B cell (primary cell): Measurements from ENCODE around the gene SMKR1. TPM values are rescaled to one million over a fixed set of nuclear protein-coding genes. Genes with fewer than 3 reads are reported as not detected.

Source experiments
- ATAC-seq: fragments of 200-7000 bp; cut with Tn5 transposase; one replicate; pipeline ENCODE4 v1.10.0; 2021; ENCODE audit warnings: low read depth, mild to moderate bottlenecking, moderate number of reproducible peaks, moderate library complexity
- CTCF ChIA-PET: fragments of 350-600 bp; sonication (Branson Sonifier 250); formaldehyde crosslinking; loops from one replicate; lab custom pipeline; 2021; ENCODE audit warnings: antibody characterized with exemption, inconsistent platforms; lab: Charles Lee
- POLR2A ChIA-PET: fragments of 350-600 bp; sonication (Branson Sonifier 250); formaldehyde crosslinking; loops from one replicate; lab custom pipeline; 2021; ENCODE audit warnings: antibody characterized with exemption; lab: Charles Lee
- DNase-seq: peaks from one replicate; pipeline ENCODE4 v3.0.0; 2013
- H2AFZ ChIP-seq: 2 replicates; pipeline ENCODE4 v1.6.1; 2012; ENCODE audit warnings: mild to moderate bottlenecking, low read depth, low read length; ENCODE audit not compliant: insufficient read depth, poor library complexity, severe bottlenecking
- H3K27ac ChIP-seq, 2 donors: 1 replicate in 1 of 2; 2 replicates in 1 of 2; pipeline ENCODE4 v1.5.1; 2012 to 2013; ENCODE audit warnings: low read length in 2 of 2, mild to moderate bottlenecking in 2 of 2, moderate library complexity in 1 of 2
- H3K27me3 ChIP-seq, 4 experiments: fragments of 200-600 bp in 1 of 4; sonication (generic) in 1 of 4; replicated peaks in 1 of 4; 1 replicate in 2 of 4; 2 replicates in 2 of 4; pipeline versions ENCODE4 v1.6.1 to v1.7.0; 2013 to 2016; ENCODE audit warnings: low read length in 3 of 4, mild to moderate bottlenecking in 2 of 4, mixed read lengths in 1 of 4, moderate library complexity in 1 of 4; ENCODE audit not compliant: insufficient read depth in 4 of 4, control insufficient read depth in 3 of 4; ENCODE audit errors: control extremely low read depth in 1 of 4
- H3K36me3 ChIP-seq, 2 experiments: replicated peaks in 1 of 2; 1 replicate in 1 of 2; 2 replicates in 1 of 2; pipeline versions ENCODE4 v1.6.1 to v1.7.1; 2013; ENCODE audit warnings: low read length in 1 of 2; ENCODE audit not compliant: insufficient read depth in 2 of 2, control insufficient read depth in 1 of 2; ENCODE audit errors: control extremely low read depth in 1 of 2, extremely low read depth in 1 of 2
- H3K4me1 ChIP-seq, 2 donors: fragments of 200-600 bp in 1 of 2; sonication (generic) in 1 of 2; 1 replicate in 1 of 2; 2 replicates in 1 of 2; pipeline versions ENCODE4 v1.5.1 to v1.6.1; 2013 to 2017; ENCODE audit warnings: low read length in 2 of 2; ENCODE audit not compliant: control insufficient read depth in 2 of 2, insufficient read depth in 2 of 2
- H3K4me2 ChIP-seq: replicated peaks from 2 replicates; pipeline ENCODE3; 2012; ENCODE audit warnings: mild to moderate bottlenecking, low read depth, low read length; ENCODE audit not compliant: poor library complexity, severe bottlenecking
- H3K4me3 ChIP-seq, 5 experiments: fragments of 200-600 bp in 1 of 5; sonication (generic) in 1 of 5; 1 replicate in 3 of 5; 2 replicates in 2 of 5; pipeline versions ENCODE4 v1.5.1 to v1.7.0; 2011 to 2016; ENCODE audit warnings: low read length in 4 of 5, mild to moderate bottlenecking in 4 of 5, low read depth in 2 of 5, control low read depth in 1 of 5, moderate library complexity in 1 of 5; ENCODE audit not compliant: insufficient read depth in 1 of 5; ENCODE audit errors: control extremely low read depth in 1 of 5, extremely low read depth in 1 of 5
- H3K79me2 ChIP-seq: fragments of 200-600 bp; sonication (generic); one replicate; pipeline ENCODE4 v1.6.0; 2016; ENCODE audit warnings: low read length; ENCODE audit not compliant: control insufficient read depth, insufficient read depth
- H3K9ac ChIP-seq: fragments of 200-600 bp; sonication (generic); 2 replicates; pipeline ENCODE4 v1.6.1; 2017; ENCODE audit warnings: mild to moderate bottlenecking, low read length, moderate library complexity
- H3K9me3 ChIP-seq, 3 donors: one replicate each; pipeline versions ENCODE4 v1.6.1 to v1.7.1; 2013; ENCODE audit warnings: low read length in 2 of 3; ENCODE audit not compliant: control insufficient read depth in 2 of 3, insufficient read depth in 1 of 3; ENCODE audit errors: control extremely low read depth in 1 of 3
- H4K20me1 ChIP-seq: 2 replicates; pipeline ENCODE4 v1.6.0; 2012; ENCODE audit warnings: mild to moderate bottlenecking, low read length; ENCODE audit not compliant: insufficient read depth, control insufficient read depth, poor library complexity, severe bottlenecking
- H3K27ac Mint-ChIP-seq: one replicate; pipeline ENCODE4 v1.8.0; 2021; ENCODE audit warnings: mixed read lengths
- H3K27me3 Mint-ChIP-seq: one replicate; pipeline ENCODE4 v1.8.0; 2021; ENCODE audit warnings: mixed read lengths
- H3K4me1 Mint-ChIP-seq: one replicate; pipeline ENCODE4 v1.8.0; 2021; ENCODE audit warnings: mixed read lengths
- H3K4me3 Mint-ChIP-seq: one replicate; pipeline ENCODE4 v1.8.0; 2021; ENCODE audit warnings: mixed read lengths
- H3K9me3 Mint-ChIP-seq: one replicate; pipeline ENCODE4 v1.8.0; 2022; ENCODE audit warnings: mixed read lengths; ENCODE audit not compliant: insufficient read depth
- EZH2 ChIP-seq: IDR thresholded peaks from 2 replicates; pipeline ENCODE4 v1.6.1; 2012; ENCODE audit warnings: borderline replicate concordance, low read depth, mild to moderate bottlenecking, moderate library complexity, low read length; ENCODE audit not compliant: insufficient read depth, poor library complexity, severe bottlenecking
- WGBS: methylation state at CpG from one replicate; pipeline ENCODE4 v1.1.5; 2013; ENCODE audit warnings: missing lambda C conversion rate; ENCODE audit not compliant: insufficient coverage; 5-methylcytosine and 5-hydroxymethylcytosine counted together
- intact Hi-C: fragments of 100-400 bp; cut with micrococcal nuclease; formaldehyde crosslinking; loops from one replicate; pipeline ENCODE4 v1.10.0; 2022
- polyA plus RNA-seq: library from polyadenylated mRNA; depleted of rRNA; stranded (reverse); fragments of >200 nt; gene quantifications from 2 replicates; pipeline ENCODE4 v1.2.3, GENCODE V29; 2012
- total RNA-seq, 2 donors: library from RNA; stranded (reverse); fragments of 120-200 nt in 1 of 2; gene quantifications; 1 replicate in 1 of 2; 2 replicates in 1 of 2; pipeline versions ENCODE4 v1.2.3 to v1.2.4, GENCODE V29; 2013 to 2022
- TF ChIP-seq, protein P1 (sequence below): fragments of 200-600 bp; IDR thresholded peaks from one replicate; pipeline ENCODE4 v1.8.0; 2022; ENCODE audit warnings: antibody characterized with exemption, mild to moderate bottlenecking

The SMKR1 gene
- total and polyA plus RNA-seq, 2 donors (not counting 1 experiment from before 2014, with no cell fraction given) = 0.58 to 2.9 TPM

DNA sequence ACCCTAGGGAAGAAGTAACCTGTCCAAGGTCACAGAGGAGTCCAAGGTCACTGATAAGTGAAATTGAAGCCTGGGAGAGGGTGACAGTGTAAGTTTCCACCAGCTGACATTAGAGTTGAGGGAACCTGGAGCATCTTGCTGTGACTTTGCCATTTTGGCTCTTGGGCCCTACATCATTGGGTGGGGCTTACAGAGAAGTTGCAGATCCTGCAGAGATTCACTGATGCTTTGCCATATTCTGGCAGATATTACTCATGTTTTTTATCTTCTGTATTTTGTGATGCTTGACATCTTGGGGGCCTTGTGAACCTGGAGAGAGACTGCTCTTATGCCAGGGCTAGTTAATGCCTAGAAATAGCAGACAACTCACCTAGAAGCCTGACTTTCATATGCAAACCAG is 36.5 kb downstream of the SMKR1 start:
- peaks cover 0 to 2% (median under 1%) of the 10 kb centered on the region in 4 experiments for H3K27me3 ChIP-seq
- ATAC-seq = no peak
- no peaks in the 10 kb centered on the region for H3K4me1 ChIP-seq

GRCh38 chr7:129540340-129540739 is 38.0 kb downstream of the SMKR1 start:
- Histone ChIP-seq H3K9ac (no peak overlapping the region), H3K4me2 (no peak overlapping the region), H3K79me2 (no peaks in the 10 kb centered on the region), H2AFZ (no peak overlapping the region), H3K27ac (no peak overlapping the region), H3K27me3 (peaks cover 0 to 3% (median 1%) of the 10 kb centered on the region in 4 experiments), H4K20me1 (no peaks in the 10 kb centered on the region), H3K4me1 (no peaks in the 10 kb centered on the region), H3K4me3 (no peak overlapping the region), H3K36me3 (no peaks in the 10 kb centered on the region), H3K9me3 (peaks cover 0 to 3% (median 0%) of the 10 kb centered on the region in 3 donors)
- no peaks in the 10 kb centered on the region for H3K4me1 Mint-ChIP-seq
- H3K4me3 Mint-ChIP-seq = no peak overlapping the region
- intact Hi-C loops = no loop called here
- peaks cover 18% of the 10 kb centered on the region for H3K27me3 Mint-ChIP-seq
- 94% methylated on average over 7 of the region's 10 CpGs for WGBS
- DNase-seq = no peak
- ChIA-PET CTCF (no interaction called here), POLR2A (no interaction called here)
- peaks cover 4% of the 10 kb centered on the region for H3K9me3 Mint-ChIP-seq
- H3K27ac Mint-ChIP-seq = no peak overlapping the region
- TF ChIP-seq, protein P1, sequence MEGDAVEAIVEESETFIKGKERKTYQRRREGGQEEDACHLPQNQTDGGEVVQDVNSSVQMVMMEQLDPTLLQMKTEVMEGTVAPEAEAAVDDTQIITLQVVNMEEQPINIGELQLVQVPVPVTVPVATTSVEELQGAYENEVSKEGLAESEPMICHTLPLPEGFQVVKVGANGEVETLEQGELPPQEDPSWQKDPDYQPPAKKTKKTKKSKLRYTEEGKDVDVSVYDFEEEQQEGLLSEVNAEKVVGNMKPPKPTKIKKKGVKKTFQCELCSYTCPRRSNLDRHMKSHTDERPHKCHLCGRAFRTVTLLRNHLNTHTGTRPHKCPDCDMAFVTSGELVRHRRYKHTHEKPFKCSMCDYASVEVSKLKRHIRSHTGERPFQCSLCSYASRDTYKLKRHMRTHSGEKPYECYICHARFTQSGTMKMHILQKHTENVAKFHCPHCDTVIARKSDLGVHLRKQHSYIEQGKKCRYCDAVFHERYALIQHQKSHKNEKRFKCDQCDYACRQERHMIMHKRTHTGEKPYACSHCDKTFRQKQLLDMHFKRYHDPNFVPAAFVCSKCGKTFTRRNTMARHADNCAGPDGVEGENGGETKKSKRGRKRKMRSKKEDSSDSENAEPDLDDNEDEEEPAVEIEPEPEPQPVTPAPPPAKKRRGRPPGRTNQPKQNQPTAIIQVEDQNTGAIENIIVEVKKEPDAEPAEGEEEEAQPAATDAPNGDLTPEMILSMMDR = no peak
- no peak for TF ChIP-seq EZH2
- ATAC-seq = no peak

More for the DNA sequence above, 36.5 kb downstream of the SMKR1 start:
- Histone ChIP-seq H3K9me3 (peaks cover 0 to 3% (median 0%) of the 10 kb centered on the region in 3 donors), H3K4me3 (no peak overlapping the region), H3K27ac (no peak overlapping the region), H2AFZ (no peak overlapping the region), H3K9ac (no peak overlapping the region), H3K36me3 (no peaks in the 10 kb centered on the region), H3K4me2 (no peak overlapping the region), H3K79me2 (no peaks in the 10 kb centered on the region), H4K20me1 (no peaks in the 10 kb centered on the region)
- Mint-ChIP-seq H3K4me1 (no peaks in the 10 kb centered on the region), H3K9me3 (peaks cover 4% of the 10 kb centered on the region), H3K27me3 (peaks cover 15% of the 10 kb centered on the region), H3K27ac (no peak overlapping the region), H3K4me3 (no peak overlapping the region)
- CTCF ChIA-PET = interaction anchor here (0.6 kb wide), 1 partner anchor 222 kb away, joined by 3 read pairs; no protein-coding TSS in a partner anchor
- intact Hi-C loops = no loop called here
- POLR2A ChIA-PET = no interaction called here
- TF ChIP-seq EZH2 = no peak
- TF ChIP-seq, protein P1 = no peak
- DNase-seq = no peak
